NCI-H2227 treated with DMSO at 0.1 percent for 48 hours (cell line): Measurements from ENCODE around the gene QSOX2.

Experiments
- DNase-seq: peaks from one replicate; lab custom pipeline; 2025; lab: John Stamatoyannopoulos, UW

Gene QSOX2

DNA sequence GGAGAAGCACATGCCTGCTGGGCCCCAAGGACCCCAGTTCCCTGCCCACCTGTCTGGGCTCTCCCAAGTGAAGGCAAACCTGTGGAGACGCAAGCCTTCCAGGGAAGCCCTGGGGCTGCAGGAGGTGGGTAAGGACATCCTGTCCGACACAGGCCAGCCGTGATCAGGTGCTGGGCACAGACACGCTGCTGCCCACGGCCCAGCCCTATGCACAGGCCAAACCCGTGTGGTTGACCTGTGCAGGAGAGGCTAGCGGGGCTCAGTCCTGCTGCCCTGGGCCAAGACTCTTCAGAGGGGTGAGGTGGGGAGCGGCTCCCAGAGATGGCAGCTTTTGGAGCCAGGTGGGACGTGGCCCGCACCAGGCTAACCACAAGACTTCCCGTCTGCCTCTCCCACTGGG, 55.0 kb downstream of the QSOX2 start:
- DNase-seq: no peak

GRCh38 chr9:136190237-136190601, 55.4 kb downstream of the QSOX2 start:
- DNase-seq: no peak

DNA sequence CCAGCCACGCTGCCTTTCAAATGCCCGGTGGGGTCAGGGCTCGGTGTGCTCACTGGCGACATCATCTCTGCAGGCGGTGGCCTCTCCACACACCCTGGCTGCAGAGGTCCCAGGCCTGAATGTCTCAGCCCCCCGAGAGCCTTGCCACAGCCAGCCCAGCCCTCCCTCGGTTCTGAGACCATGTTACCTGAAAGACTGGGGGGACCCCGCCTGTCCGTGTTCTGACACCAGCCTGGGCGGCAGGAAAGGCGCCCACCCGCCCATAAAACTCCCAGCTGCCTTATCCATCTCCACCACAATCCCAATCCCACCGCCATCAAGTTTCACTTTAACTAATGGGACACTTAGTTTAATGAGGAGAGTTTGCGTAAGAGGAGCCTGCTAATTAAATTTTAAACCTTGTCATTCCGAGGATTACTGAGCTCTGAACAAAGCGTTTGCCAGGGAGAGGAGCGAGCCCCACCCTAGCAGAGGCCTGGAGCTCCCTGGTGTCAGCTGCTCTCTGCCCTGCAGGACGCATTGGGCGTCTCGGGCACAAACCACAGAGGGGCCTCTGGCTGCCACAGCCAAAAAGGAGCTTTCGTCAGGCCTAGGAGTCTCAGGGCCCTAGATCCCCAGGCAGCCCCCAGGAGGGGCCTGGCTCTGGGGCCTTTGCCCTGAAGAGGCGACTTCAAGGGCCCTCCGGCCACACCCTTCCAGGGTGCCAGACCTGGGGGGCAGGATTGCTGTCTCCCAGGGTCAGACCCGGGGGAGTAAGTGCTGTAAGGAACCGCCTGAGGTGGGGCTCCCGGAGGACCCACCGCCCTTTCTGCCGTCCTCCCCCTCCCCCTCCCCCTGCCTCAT, 56.0 kb downstream of the QSOX2 start:
- no peak for DNase-seq

- no peak for DNase-seq
These were observed 57.7 kb downstream of the QSOX2 start for GRCh38 chr9:136187683-136188586.

DNA sequence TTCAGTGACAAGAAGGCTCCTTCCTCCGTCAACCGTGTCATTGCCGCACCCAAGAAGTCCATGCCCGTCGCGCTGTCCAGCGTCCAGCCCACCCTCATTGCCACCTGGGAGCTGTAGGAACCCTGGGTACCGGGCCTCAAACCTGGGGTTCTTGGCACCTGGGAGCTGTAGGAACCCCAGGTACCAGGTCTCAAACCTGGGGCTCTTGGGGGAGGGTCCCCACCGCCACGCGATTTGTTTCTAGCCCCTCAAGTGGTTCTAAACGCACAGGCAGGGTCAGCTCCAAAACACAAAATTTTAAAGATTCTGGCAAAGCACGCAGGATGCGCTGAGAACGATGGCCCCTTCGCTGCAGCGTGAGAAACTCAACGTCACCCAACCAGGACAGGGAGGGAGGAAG, 58.4 kb downstream of the QSOX2 start:
- no peak for DNase-seq

GRCh38 chr9:136186386-136186785, 59.2 kb downstream of the QSOX2 start:
- no peak for DNase-seq

GRCh38 chr9:136185596-136186366, 59.8 kb downstream of the QSOX2 start:
- no peak for DNase-seq

DNA sequence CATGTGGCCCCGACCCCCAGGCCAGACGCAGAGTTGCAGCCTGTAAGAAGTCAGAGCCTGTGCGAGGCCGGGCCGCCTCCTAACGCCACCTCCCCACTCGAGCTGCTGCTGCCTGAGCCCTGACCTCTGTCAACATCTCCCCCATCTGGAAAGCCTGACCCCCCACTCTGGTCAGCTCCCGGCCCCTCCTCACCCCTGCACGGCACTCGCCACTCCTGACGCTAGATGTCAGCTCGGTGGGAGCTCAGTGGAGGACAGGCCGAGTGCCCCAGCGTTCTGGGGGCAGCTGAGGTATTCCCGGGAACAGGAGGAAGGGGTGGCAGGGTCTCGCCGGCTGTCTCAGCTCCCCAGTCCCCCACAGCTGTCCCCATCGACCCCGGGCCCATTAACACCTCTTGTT, 60.5 kb downstream of the QSOX2 start:
- no peak for DNase-seq

DNA sequence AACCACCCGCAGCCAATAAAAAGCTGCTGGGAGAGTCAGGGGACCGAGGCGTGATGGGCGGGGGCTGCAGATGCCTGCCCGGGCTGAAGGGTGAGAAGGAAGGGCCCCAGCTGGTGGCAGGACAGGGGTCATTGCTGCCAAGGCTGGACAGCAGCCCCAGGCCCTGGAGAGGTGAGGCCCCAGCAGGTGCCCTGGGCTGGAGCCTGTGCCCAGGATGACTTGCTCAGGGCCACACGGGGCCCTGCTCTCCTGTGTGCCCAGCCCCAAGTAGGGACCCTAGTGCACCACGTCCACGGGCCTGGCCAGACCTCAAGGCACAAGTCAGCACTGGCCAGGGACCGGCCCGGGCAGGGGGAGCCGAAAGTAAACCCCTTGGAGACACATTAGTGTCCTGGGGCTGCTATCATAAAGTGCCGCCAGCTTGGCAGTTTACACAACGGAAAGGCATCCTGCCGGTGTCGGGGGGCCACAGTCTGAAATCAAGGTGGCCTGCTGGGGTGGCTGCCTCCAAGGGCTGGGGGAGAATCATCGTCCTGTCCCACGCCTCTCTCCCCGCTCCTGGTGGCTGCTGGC, 62.7 kb downstream of the QSOX2 start:
- DNase-seq: no peak

- DNase-seq: no peak
These were observed 63.2 kb downstream of the QSOX2 start for GRCh38 chr9:136182420-136182787.

GRCh38 chr9:136181784-136182419, 63.7 kb downstream of the QSOX2 start:
- DNase-seq: no peak

GRCh38 chr9:136180586-136180985, 65.0 kb downstream of the QSOX2 start:
- DNase-seq: no peak

GRCh38 chr9:136179761-136180160, 65.9 kb downstream of the QSOX2 start:
- no peak for DNase-seq

GRCh38 chr9:136179101-136179616, 66.5 kb downstream of the QSOX2 start:
- DNase-seq: no peak

DNA sequence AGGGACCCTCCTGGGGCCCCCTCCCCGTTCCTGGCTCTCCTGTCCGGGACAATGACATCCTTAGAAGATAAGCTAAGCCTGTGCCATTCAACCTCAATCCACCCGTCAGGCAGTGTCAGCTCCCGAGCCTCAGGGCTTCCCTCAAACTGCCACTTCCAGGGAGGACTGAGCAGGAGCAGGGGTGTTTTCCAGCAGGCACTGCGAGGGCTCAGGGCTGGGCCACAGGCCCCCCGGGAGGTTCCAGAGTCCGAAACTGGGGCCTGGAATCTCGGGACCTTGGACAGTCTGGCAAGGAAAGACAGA, 66.9 kb downstream of the QSOX2 start:
- no peak for DNase-seq

DNA sequence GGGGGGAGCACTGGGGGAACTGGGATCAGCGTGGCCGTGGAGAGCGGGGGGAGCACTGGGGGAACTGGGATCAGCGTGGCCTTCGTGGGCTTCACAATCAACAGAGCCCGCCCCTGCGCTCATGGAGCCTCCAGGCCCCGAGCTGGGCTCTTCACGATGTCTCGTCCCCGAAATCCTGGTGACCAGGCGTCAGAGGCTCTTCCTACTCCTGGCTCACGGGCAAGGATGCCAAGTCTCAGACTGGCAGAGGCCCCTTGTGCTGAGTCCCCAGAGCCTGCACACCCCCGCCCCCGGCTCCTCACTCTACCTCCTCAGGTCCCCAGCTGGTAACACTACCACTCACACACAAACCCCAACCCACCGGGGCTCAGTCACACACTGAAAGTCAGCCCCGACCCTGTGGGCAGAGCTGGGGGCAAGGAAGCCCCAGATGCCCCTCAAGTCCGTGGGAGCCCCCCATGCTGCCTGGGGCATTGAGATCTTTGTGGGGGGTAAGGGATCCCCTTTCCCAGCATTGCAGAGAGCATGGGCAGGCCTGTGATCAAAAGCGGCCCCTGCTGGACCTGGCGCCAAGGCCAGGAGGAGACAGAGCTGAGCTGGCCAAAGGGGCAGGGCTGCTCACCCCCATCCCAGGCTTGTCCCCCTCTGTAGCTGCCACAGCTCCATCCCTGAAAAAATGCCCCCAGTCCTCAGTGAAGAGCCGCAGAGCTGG, 67.4 kb downstream of the QSOX2 start:
- no peak for DNase-seq

GRCh38 chr9:136177224-136177623, 68.4 kb downstream of the QSOX2 start:
- DNase-seq: no peak

DNA sequence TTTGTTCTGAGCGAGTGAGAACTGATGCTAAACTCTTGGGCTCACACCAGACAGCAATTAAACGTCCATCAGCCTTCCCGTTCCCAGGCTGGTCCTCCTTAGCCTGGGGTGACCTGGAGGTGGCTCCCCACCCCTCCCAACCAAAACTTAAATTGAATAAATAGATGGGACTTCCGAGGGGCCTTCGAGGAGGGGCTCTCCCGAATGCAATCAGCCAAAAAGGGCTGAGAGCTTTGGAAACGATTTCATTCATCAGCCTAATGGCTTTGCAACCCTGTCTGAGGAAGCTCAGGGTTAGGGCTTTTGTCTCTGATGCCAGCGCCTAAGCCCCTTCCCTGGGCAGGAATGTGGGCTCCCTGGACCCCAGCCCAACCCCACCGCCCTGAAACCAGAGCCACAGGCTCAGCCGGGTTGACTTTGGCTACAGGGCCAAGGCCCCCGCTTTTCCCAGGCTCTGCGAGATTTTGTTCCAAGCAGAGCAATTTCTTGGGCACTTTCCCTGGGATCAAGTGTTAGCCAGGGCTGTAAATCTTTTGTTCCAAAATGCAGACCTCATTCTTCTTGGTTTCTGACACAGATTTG, 69.9 kb downstream of the QSOX2 start:
- DNase-seq: no peak

GRCh38 chr9:136174779-136175615, 70.6 kb downstream of the QSOX2 start:
- no peak for DNase-seq
